Prostate gland (tissue), 2 donors: ENCODE measurements around the gene IBA57.

Experiments
- CTCF ChIP-seq, 4 experiments: fragments of 200-600 bp in 2 of 4; fragments of 450-650 bp in 2 of 4; sonication (generic) in 2 of 4; IDR thresholded peaks; 1 replicate in 3 of 4; 2 replicates in 1 of 4; pipeline ENCODE4 v1.5.1; 2016 to 2019; ENCODE audit warnings: antibody characterized with exemption in 4 of 4, mild to moderate bottlenecking in 2 of 4, moderate library complexity in 2 of 4
- POLR2A ChIP-seq: fragments of 450-650 bp; IDR thresholded peaks from one replicate; pipeline ENCODE4 v1.6.1; 2016; ENCODE audit warnings: antibody characterized with exemption, mild to moderate bottlenecking
- POLR2AphosphoS5 ChIP-seq: sonication (generic); formaldehyde crosslinking; IDR thresholded peaks from one replicate; pipeline ENCODE4 v1.6.1; 2017; ENCODE audit warnings: antibody characterized with exemption

GRCh38 chr1:228156941-228157728 is 8.5 kb upstream of the IBA57 start:
- TF ChIP-seq CTCF (IDR thresholded peaks at IDR 0.05) (no peak), POLR2AphosphoS5 (no peak), POLR2A (no peak)
